ENCODE measurements around the gene ARRDC3. TPM values are rescaled to one million over a fixed set of nuclear protein-coding genes. Genes with fewer than 3 reads are reported as not detected.

Gene ARRDC3
- total and polyA plus RNA-seq, 9 of the 15 experiments (the other 6 are each of a cell fraction or from before 2014, with no cell fraction given), result 15.3 to 58.1 (median 39.4) TPM

- POLR2A ChIA-PET, result interaction anchor here (0.6 to 2.1 kb wide), 14 partner anchors 9 to 514 kb away, joined by 3 to 26 read pairs (median 6); no protein-coding TSS in a partner anchor
- H3K27ac ChIP-seq (ENCODE audit: extremely low read depth, low read depth, low read length), result peak overlapping the region; percentile 96
- peaks cover 94% of the 10 kb centered on the region for H3K79me2 ChIP-seq (ENCODE audit: control insufficient read depth, insufficient read depth, low read length)
- no peaks in the 10 kb centered on the region for H3K9me3 ChIP-seq (replicated peaks; ENCODE audit: control insufficient read depth, insufficient read depth, low read depth, low read length)
- no peak for FAIRE-seq
- H4K20me1 ChIP-seq (replicated peaks; ENCODE audit: control insufficient read depth, insufficient read depth, low read length), result 0 out of 2 replicates have a peak, but pooled peaks cover 3% of the 10 kb centered on the region
- intact Hi-C loops (cut with micrococcal nuclease) (no loop called here), in situ Hi-C loops (cut with MboI) (no loop called here)
- no peak overlapping the region for H2AFZ ChIP-seq (ENCODE audit: low read depth, low read length)
- CTCF ChIA-PET (ENCODE audit: low intra/inter-chr PET ratio), result interaction anchor here (0.7 kb wide), 1 partner anchor 151 kb away, joined by 3 read pairs; no protein-coding TSS in a partner anchor
- no peak for DNase-seq (ENCODE audit: extremely low read depth in 1 of 4, low spot score in 3 of 4)
- H3K4me1 ChIP-seq (replicated peaks in 1 of 2; ENCODE audit: control insufficient read depth in 2 of 2, insufficient read depth in 2 of 2, low read length in 2 of 2), result no peaks in the 10 kb centered on the region; a peak in 1 of 5 replicates
- H3K9ac ChIP-seq (ENCODE audit: insufficient read depth in 1 of 2, low read depth in 2 of 2, low read length in 2 of 2), result peak overlapping the region; percentile 90 to 99
- no peaks in the 10 kb centered on the region for H3K27me3 ChIP-seq (ENCODE audit: control insufficient read depth in 2 of 2, insufficient read depth in 2 of 2, low read length in 2 of 2)
- peak overlapping the region; percentile 80 for H3K4me2 ChIP-seq (ENCODE audit: insufficient read depth, low read length)
- no TSS peak for BruUV-seq (replicated peaks)
- H3K36me3 ChIP-seq (ENCODE audit: control insufficient read depth, insufficient read depth, low read length), result peaks cover 49% of the 10 kb centered on the region
- ATAC-seq, result no peak
- no peaks in the 10 kb centered on the region for H3K9me1 ChIP-seq (ENCODE audit: control insufficient read depth, insufficient read depth, low read length)
- H3K4me3 ChIP-seq, result peak overlapping the region; percentile 60
- 0% methylated on average over 12 of the region's 12 CpGs for WGBS (ENCODE audit: insufficient coverage, low coverage, missing lambda C conversion rate)
- TF ChIP-seq ELK1 (CRISPR knock-in tag; IDR thresholded peaks at IDR 0.05), result no peak
- TF ChIP-seq POLR2AphosphoS2 (IDR thresholded peaks at IDR 0.05; ENCODE audit: low read length), result no peak
- no peak for TF ChIP-seq ZNF583 (CRISPR knock-in tag; IDR thresholded peaks at IDR 0.05)
- peak; percentile 3; the same call in 1 of the 2 replicates for TF ChIP-seq ZNF589 (CRISPR knock-in tag; IDR thresholded peaks at IDR 0.05; ENCODE audit: low read depth)
- TF ChIP-seq MLX (CRISPR knock-in tag; conservative IDR thresholded peaks at IDR 0.05), result no peak
- no peak for TF ChIP-seq ATF7 (IDR thresholded peaks at IDR 0.05)
- peak in 1 of 2 experiments; percentile 66; a peak in 1 of 4 replicates for TF ChIP-seq MLLT1 (IDR thresholded peaks at IDR 0.05)
- TF ChIP-seq FOXJ3 (CRISPR knock-in tag; IDR thresholded peaks at IDR 0.05), result no peak
- TF ChIP-seq ARID4B (CRISPR knock-in tag; IDR thresholded peaks at IDR 0.05), result no peak
- TF ChIP-seq LCOR (CRISPR knock-in tag; IDR thresholded peaks at IDR 0.05), result no peak
- no peak for TF ChIP-seq PTRF (tag; IDR thresholded peaks at IDR 0.05)
- no peak for TF ChIP-seq JUND (IDR thresholded peaks at IDR 0.05; ENCODE audit: borderline replicate concordance, low read depth, low read length)
- TF ChIP-seq JUND (tag; IDR thresholded peaks at IDR 0.05; ENCODE audit: borderline replicate concordance, low read depth, low read length), result 0 out of 3 replicates have a peak, but pooled peaks have one; percentile 0
- TF ChIP-seq ZNF217 (CRISPR knock-in tag; IDR thresholded peaks at IDR 0.05), result no peak
- TF ChIP-seq ZNF354B (CRISPR knock-in tag; IDR thresholded peaks at IDR 0.05), result no peak
These were observed 3.7 kb downstream of the ARRDC3 start for GRCh38 chr5:91379246-91379913.
